IMR-90 (cell line): ENCODE measurements around the gene SCN8A. TPM values are rescaled to one million over a fixed set of nuclear protein-coding genes. Genes with fewer than 3 reads are reported as not detected.

Experiments used
- ATAC-seq: fragments of 200-7000 bp; cut with Tn5 transposase; 2 replicates; pipeline ENCODE4 v1.9.1; 2020; ENCODE audit warnings: low read depth, mild to moderate bottlenecking, moderate library complexity
- BruUV-seq: library from RNA; stranded (reverse); fragments of 400-500 nt; replicated peaks from 2 replicates; lab custom pipeline; 2021; lab: Mats Ljungman, UMichigan
- CTCF ChIA-PET: fragments of 300-600 bp; formaldehyde crosslinking; extraction: SDS; loops from one replicate; lab custom pipeline; 2021; ENCODE audit warnings: antibody characterized with exemption; lab: Yijun Ruan, JAX
- POLR2A ChIA-PET: fragments of 300-600 bp; sonication (Branson Sonifier 250); formaldehyde crosslinking; loops from one replicate; lab custom pipeline; 2022; ENCODE audit warnings: antibody characterized with exemption; ENCODE audit not compliant: unreplicated experiment; lab: Charles Lee
- DNase-seq: peaks from one replicate; pipeline ENCODE4 v3.0.0; 2013
- H2AFZ ChIP-seq: replicated peaks from 2 replicates; pipeline ENCODE3; 2013; ENCODE audit warnings: low read length, mild to moderate bottlenecking; ENCODE audit not compliant: poor library complexity
- H2AK5ac ChIP-seq: 2 replicates; pipeline ENCODE4 v1.6.1; 2013; ENCODE audit warnings: low read depth, low read length, inconsistent platforms
- H2AK9ac ChIP-seq: replicated peaks from 2 replicates; pipeline ENCODE3; 2013; ENCODE audit warnings: mild to moderate bottlenecking, low read depth, low read length, moderate library complexity; ENCODE audit not compliant: poor library complexity
- H2BK120ac ChIP-seq: 2 replicates; pipeline ENCODE4 v1.6.1; 2013; ENCODE audit warnings: low read depth, low read length, inconsistent platforms
- H2BK15ac ChIP-seq: 3 replicates; pipeline ENCODE4 v1.6.1; 2013; ENCODE audit warnings: low read depth, low read length, inconsistent platforms
- H2BK20ac ChIP-seq: 2 replicates; pipeline ENCODE4 v1.6.1; 2013; ENCODE audit warnings: low read depth, mild to moderate bottlenecking, inconsistent platforms, low read length, moderate library complexity
- H2BK5ac ChIP-seq: 2 replicates; pipeline ENCODE4 v1.6.1; 2013; ENCODE audit warnings: mild to moderate bottlenecking, low read depth, low read length, inconsistent platforms; ENCODE audit not compliant: poor library complexity, severe bottlenecking
- H3K14ac ChIP-seq: replicated peaks from 2 replicates; pipeline ENCODE4 v1.6.1; 2013; ENCODE audit warnings: low read depth, low read length, inconsistent platforms
- H3K18ac ChIP-seq: 2 replicates; pipeline ENCODE4 v1.6.1; 2013; ENCODE audit warnings: low read depth, low read length, control low read depth
- H3K23ac ChIP-seq: 2 replicates; pipeline ENCODE4 v1.6.1; 2013; ENCODE audit warnings: low read depth, low read length, inconsistent platforms
- H3K27ac ChIP-seq: 2 replicates; pipeline ENCODE4 v1.5.1; 2013; ENCODE audit warnings: mild to moderate bottlenecking, control low read depth, low read length; ENCODE audit not compliant: insufficient read depth
- H3K27me3 ChIP-seq: 2 replicates; pipeline ENCODE4 v1.6.1; 2013; ENCODE audit warnings: low read length; ENCODE audit not compliant: control insufficient read depth, insufficient read depth
- H3K36me3 ChIP-seq: 2 replicates; pipeline ENCODE4 v1.6.1; 2013; ENCODE audit warnings: low read length, mixed read lengths; ENCODE audit not compliant: control insufficient read depth, insufficient read depth
- H3K4ac ChIP-seq: 2 replicates; pipeline ENCODE4 v1.6.1; 2013; ENCODE audit warnings: low read depth, low read length, inconsistent platforms
- H3K4me1 ChIP-seq: 2 replicates; pipeline ENCODE4 v1.6.1; 2013; ENCODE audit warnings: low read length, mixed read lengths; ENCODE audit not compliant: control insufficient read depth, insufficient read depth
- H3K4me2 ChIP-seq: 2 replicates; pipeline ENCODE4 v1.6.1; 2013; ENCODE audit warnings: low read depth, mild to moderate bottlenecking, control low read depth, low read length, moderate library complexity
- H3K4me3 ChIP-seq: 2 replicates; pipeline ENCODE4 v1.5.1; 2013; ENCODE audit warnings: low read depth, mild to moderate bottlenecking, control low read depth, low read length, moderate library complexity; ENCODE audit not compliant: insufficient read depth
- H3K56ac ChIP-seq: 2 replicates; pipeline ENCODE4 v1.6.1; 2013; ENCODE audit warnings: low read length, inconsistent platforms; ENCODE audit not compliant: insufficient read depth; ENCODE audit errors: extremely low read depth
- H3K79me1 ChIP-seq, 2 experiments: 2 replicates each; pipeline ENCODE4 v1.6.1; 2013; ENCODE audit warnings: low read length in 2 of 2, inconsistent platforms in 1 of 2, low read depth in 1 of 2
- H3K9ac ChIP-seq: 2 replicates; pipeline ENCODE4 v1.6.1; 2013; ENCODE audit warnings: low read depth, low read length, control low read depth
- H3K9me1 ChIP-seq: 2 replicates; pipeline ENCODE4 v1.6.1; 2013; ENCODE audit warnings: low read length, inconsistent platforms; ENCODE audit not compliant: insufficient read depth
- H3K9me3 ChIP-seq: 2 replicates; pipeline ENCODE4 v1.6.1; 2013; ENCODE audit warnings: low read length; ENCODE audit not compliant: control insufficient read depth, insufficient read depth
- H4K20me1 ChIP-seq: 2 replicates; pipeline ENCODE4 v1.6.1; 2013; ENCODE audit warnings: low read length, inconsistent platforms; ENCODE audit not compliant: insufficient read depth
- H4K5ac ChIP-seq: 2 replicates; pipeline ENCODE4 v1.6.1; 2013; ENCODE audit warnings: mild to moderate bottlenecking, low read depth, low read length, control low read depth
- H4K8ac ChIP-seq, 2 experiments: 2 replicates each; pipeline ENCODE4 v1.6.1; 2013; ENCODE audit warnings: low read depth in 2 of 2, low read length in 2 of 2, control low read depth in 1 of 2, inconsistent platforms in 1 of 2
- H4K91ac ChIP-seq: 2 replicates; pipeline ENCODE4 v1.6.1; 2013; ENCODE audit warnings: low read depth, low read length, inconsistent platforms; ENCODE audit not compliant: insufficient read depth
- BHLHE40 ChIP-seq: fragments of 150-350 bp; IDR thresholded peaks from 2 replicates; pipeline ENCODE4 v1.6.1; 2016; ENCODE audit warnings: mild to moderate bottlenecking, low read depth, low read length
- CEBPB ChIP-seq: IDR thresholded peaks from 2 replicates; pipeline ENCODE4 v1.6.1; 2012; ENCODE audit warnings: low read depth, low read length, improper control_type of control experiment
- CHD1 ChIP-seq: IDR thresholded peaks from 2 replicates; pipeline ENCODE4 v1.6.1; 2012; ENCODE audit warnings: low read depth, low read length, improper control_type of control experiment
- MAZ ChIP-seq: IDR thresholded peaks from 2 replicates; pipeline ENCODE4 v1.6.1; 2012; ENCODE audit warnings: low read depth, mild to moderate bottlenecking, low read length, improper control_type of control experiment, moderate library complexity, borderline replicate concordance
- NFE2L2 ChIP-seq: fragments of 150-350 bp; IDR thresholded peaks from 2 replicates; pipeline ENCODE4 v1.6.1; 2016; ENCODE audit warnings: low read depth, mild to moderate bottlenecking, low read length
- POLR2A ChIP-seq: IDR thresholded peaks from 2 replicates; pipeline ENCODE4 v1.6.1; 2012; ENCODE audit warnings: mild to moderate bottlenecking, low read depth, low read length
- RAD21 ChIP-seq: IDR thresholded peaks from 2 replicates; pipeline ENCODE4 v1.6.1; 2012; ENCODE audit warnings: low read length, improper control_type of control experiment
- RCOR1 ChIP-seq: IDR thresholded peaks from 2 replicates; pipeline ENCODE4 v1.6.1; 2012; ENCODE audit warnings: mild to moderate bottlenecking, low read length, improper control_type of control experiment; ENCODE audit not compliant: insufficient replicate concordance
- SMC3 ChIP-seq: fragments of 150-350 bp; IDR thresholded peaks from 2 replicates; pipeline ENCODE4 v1.6.1; 2016; ENCODE audit warnings: low read depth, mild to moderate bottlenecking, antibody characterized with exemption, low read length, moderate library complexity
- WGBS, 2 experiments: methylation state at CpG; one replicate each; pipeline versions ENCODE4 v1.1.5 to v1.1.7; 2013; ENCODE audit warnings: missing lambda C conversion rate in 2 of 2; ENCODE audit not compliant: insufficient read length in 1 of 2; ENCODE audit errors: extremely low coverage in 2 of 2; 5-methylcytosine and 5-hydroxymethylcytosine counted together
- dilution Hi-C: fragments of 300-500 bp; cut with HindIII; formaldehyde crosslinking; loops from one replicate; pipeline ENCODE4 v1.14.3; 2018; ENCODE audit warnings: low sequenced_read_pairs; ENCODE audit not compliant: unreplicated experiment
- in situ Hi-C: fragments of 300-500 bp; cut with MboI; formaldehyde crosslinking; loops from 3 replicates; pipeline ENCODE4 v1.14.3; 2019; ENCODE audit warnings: low sequenced_read_pairs, inconsistent platforms, mixed read lengths
- intact Hi-C: fragments of 100-400 bp; cut with micrococcal nuclease; formaldehyde crosslinking; loops from 2 replicates; pipeline ENCODE4 v1.10.0; 2022
- polyA plus RNA-seq, 3 experiments: library from polyadenylated mRNA; depleted of rRNA; stranded (reverse); fragments of >200 nt; gene quantifications; 2 replicates each; pipeline ENCODE4 v1.2.3, GENCODE V29; 2012; ENCODE audit warnings: low replicate concordance in 1 of 3
- total RNA-seq: library from RNA; depleted of rRNA; stranded (reverse); fragments of >200 nt; gene quantifications from 2 replicates; pipeline ENCODE4 v1.2.3, GENCODE V29; 2012

SCN8A gene
- total and polyA plus RNA-seq, 2 of the 4 experiments (the other 2 are of a cell fraction): 6.9 to 19.7 TPM

DNA sequence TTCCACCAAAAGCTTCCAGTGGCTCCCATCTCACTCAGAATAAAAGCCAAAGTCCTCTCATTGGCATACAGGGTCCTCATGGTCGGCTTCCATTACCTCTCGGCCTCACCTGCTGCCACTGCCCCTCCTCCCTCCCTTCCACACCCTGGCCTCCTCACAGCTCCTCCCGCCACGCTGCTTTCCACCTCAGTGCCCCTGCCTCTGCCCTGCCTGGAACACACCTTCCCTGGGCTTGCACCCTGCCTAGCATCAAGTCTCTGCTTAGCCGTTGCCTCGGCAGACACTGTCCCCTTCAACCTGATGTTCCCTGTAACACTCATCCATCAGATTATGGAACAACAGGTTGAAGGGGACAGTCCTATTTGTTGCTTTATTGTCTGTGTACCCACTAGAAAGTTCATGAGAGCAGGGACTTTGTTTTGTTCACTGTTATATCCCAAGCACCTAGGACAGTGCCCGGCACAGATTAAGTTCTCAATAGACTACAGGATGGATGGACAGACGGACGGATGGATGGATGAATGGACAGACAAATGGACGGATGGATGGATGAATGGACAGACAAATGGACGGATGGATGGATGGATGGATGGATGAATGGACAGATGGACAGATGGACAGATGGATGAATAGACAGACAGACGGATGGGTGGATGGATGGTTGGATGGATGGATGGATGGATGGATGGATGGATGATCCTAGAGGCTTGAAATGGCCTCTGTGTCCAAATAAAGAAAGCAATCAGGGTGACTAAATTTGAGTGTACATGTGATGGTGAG, 242.6 kb downstream of the SCN8A start (continued):
- TF ChIP-seq RAD21: no peak

DNA sequence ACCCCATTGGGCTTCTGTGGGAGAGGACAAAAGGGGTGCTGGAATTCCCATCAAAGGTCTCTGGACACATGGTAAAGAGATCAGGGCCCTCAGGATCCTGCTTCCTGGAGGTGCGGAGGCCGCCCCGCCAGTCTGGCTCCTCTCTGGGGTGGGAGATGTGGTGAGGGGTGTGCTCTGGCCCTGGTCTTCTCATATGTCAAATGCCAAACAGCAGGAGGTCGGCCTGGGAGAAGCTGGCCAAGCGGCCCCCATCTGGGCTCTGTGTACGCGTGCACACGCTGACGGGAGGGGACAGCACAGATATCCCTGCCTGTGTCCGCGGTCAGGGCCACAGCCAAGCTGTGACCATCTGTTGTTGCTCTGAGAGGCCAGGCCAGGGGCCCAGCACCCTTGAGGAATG, 243.4 kb downstream of the SCN8A start:
- no peak overlapping the region for H3K4ac ChIP-seq
- intact Hi-C loops: no loop called here
- no peaks in the 10 kb centered on the region for H3K36me3 ChIP-seq
- no peak overlapping the region for H3K23ac ChIP-seq
- BruUV-seq: no TSS peak
- no peak overlapping the region for H2BK20ac ChIP-seq
- H2BK5ac ChIP-seq: no peak overlapping the region
- no peak overlapping the region for H3K9ac ChIP-seq
- H4K91ac ChIP-seq: no peak overlapping the region
- H2BK15ac ChIP-seq: no peak overlapping the region
- H3K4me3 ChIP-seq: no peak overlapping the region
- H4K5ac ChIP-seq: no peak overlapping the region
- TF ChIP-seq RCOR1: no peak
- TF ChIP-seq BHLHE40: no peak
- TF ChIP-seq NFE2L2: no peak
- TF ChIP-seq RAD21: no peak
- TF ChIP-seq MAZ: no peak
- no peak for TF ChIP-seq POLR2A
- TF ChIP-seq SMC3: no peak
- no peak for TF ChIP-seq CEBPB
- TF ChIP-seq CHD1: no peak
- H3K18ac ChIP-seq: no peak overlapping the region
- no peaks in the 10 kb centered on the region for H3K4me1 ChIP-seq
- no peak overlapping the region for H2AK9ac ChIP-seq
- H3K27me3 ChIP-seq: peaks cover 75% of the 10 kb centered on the region
- in situ Hi-C loops: no loop called here
- H2AFZ ChIP-seq: no peak overlapping the region
- ChIA-PET CTCF (interaction anchor here (1.0 kb wide), 1 partner anchor 10 kb away, joined by 4 read pairs; no protein-coding TSS in a partner anchor), POLR2A (no interaction called here)
- H3K4me2 ChIP-seq: no peak overlapping the region
- H3K9me3 ChIP-seq: no peaks in the 10 kb centered on the region
- no peak overlapping the region for H2BK120ac ChIP-seq
- ATAC-seq: no peak
- no peaks in the 10 kb centered on the region for H4K20me1 ChIP-seq
- 90% methylated on average over 4 of the region's 11 CpGs; no CpG with 5 or more reads in 1 of the 2 experiments for WGBS, 2 experiments
- no peak overlapping the region for H3K14ac ChIP-seq
- no peak overlapping the region for H3K56ac ChIP-seq
- dilution Hi-C loops: no loop called here
- no peaks in the 10 kb centered on the region for H3K9me1 ChIP-seq
- no peak overlapping the region for H4K8ac ChIP-seq
- no peak overlapping the region for H3K27ac ChIP-seq
- H3K79me1 ChIP-seq: no peaks in the 10 kb centered on the region
- no peak for DNase-seq
- H2AK5ac ChIP-seq: no peak overlapping the region
